ENCODE results near the gene TSPO2.

GRCh38 chr6:41027241-41027640, 15.0 kb upstream of the TSPO2 start:
- no peak for TF ChIP-seq CTCF (IDR thresholded peaks at IDR 0.05)
- TF ChIP-seq POLR2AphosphoS5 (IDR thresholded peaks at IDR 0.05), result no peak
- no peak for TF ChIP-seq POLR2A (IDR thresholded peaks at IDR 0.05)

Measured in prostate gland (tissue), 2 donors.